Ishikawa (cell line): ENCODE results near the gene CAPZA1.

Experiments
- CEBPB ChIP-seq: IDR thresholded peaks from 2 replicates; pipeline ENCODE4 v1.6.1; 2012
- EGR1 ChIP-seq: IDR thresholded peaks from 2 replicates; pipeline ENCODE4 v1.6.1; 2012
- EP300 ChIP-seq: IDR thresholded peaks from 2 replicates; pipeline ENCODE4 v1.6.1; 2012; ENCODE audit warnings: borderline replicate concordance
- FOXM1 ChIP-seq: IDR thresholded peaks from 2 replicates; pipeline ENCODE4 v1.6.1; 2012; ENCODE audit warnings: low read depth, borderline replicate concordance
- MAX ChIP-seq: IDR thresholded peaks from 2 replicates; pipeline ENCODE4 v1.6.1; 2012
- NFIC ChIP-seq: IDR thresholded peaks from 2 replicates; pipeline ENCODE4 v1.6.1; 2012
- RAD21 ChIP-seq: IDR thresholded peaks from 2 replicates; pipeline ENCODE4 v1.6.1; 2012; ENCODE audit warnings: low read depth
- REST ChIP-seq: IDR thresholded peaks from 2 replicates; pipeline ENCODE4 v1.6.1; 2012; ENCODE audit warnings: low read depth, mild to moderate bottlenecking
- USF1 ChIP-seq: IDR thresholded peaks from 2 replicates; pipeline ENCODE4 v1.6.1; 2012
- YY1 ChIP-seq: IDR thresholded peaks from 2 replicates; pipeline ENCODE4 v1.6.1; 2012; ENCODE audit warnings: low read depth
- ZBTB7A ChIP-seq: IDR thresholded peaks from 2 replicates; pipeline ENCODE4 v1.6.1; 2012; ENCODE audit warnings: low read depth

GRCh38 chr1:112719706-112720105 is 100.1 kb downstream of the CAPZA1 start:
- TF ChIP-seq YY1 (no peak), RAD21 (no peak), FOXM1 (no peak), EP300 (no peak), MAX (no peak), EGR1 (no peak), REST (no peak), USF1 (no peak), ZBTB7A (no peak), NFIC (no peak), CEBPB (no peak)
